T-helper 1 cell treated with Interleukin-12 subunit alpha and Interleukin-12 subunit beta and Interleukin-4 antibody, amounts not matched to agents 30 μg/mL and 1 μg/mL, for 36 hours (primary cell): Measurements from ENCODE around the gene NUAK1.

ENCODE experiments used
- H3K27ac Mint-ChIP-seq: one replicate; pipeline ENCODE4 v1.8.0; 2021; ENCODE audit warnings: mild to moderate bottlenecking, mixed read lengths
- H3K27me3 Mint-ChIP-seq: one replicate; pipeline ENCODE4 v1.8.0; 2021; ENCODE audit warnings: low read depth, mixed read lengths
- H3K36me3 Mint-ChIP-seq: one replicate; pipeline ENCODE4 v1.8.0; 2021; ENCODE audit warnings: low read depth, mixed read lengths
- H3K4me1 Mint-ChIP-seq: one replicate; pipeline ENCODE4 v1.8.0; 2021; ENCODE audit warnings: low read depth, mixed read lengths
- H3K4me3 Mint-ChIP-seq: one replicate; pipeline ENCODE4 v1.8.0; 2021; ENCODE audit warnings: mild to moderate bottlenecking, moderate library complexity, mixed read lengths
- H3K9me3 Mint-ChIP-seq: one replicate; pipeline ENCODE4 v1.8.0; 2021; ENCODE audit warnings: mixed read lengths

Gene NUAK1

DNA sequence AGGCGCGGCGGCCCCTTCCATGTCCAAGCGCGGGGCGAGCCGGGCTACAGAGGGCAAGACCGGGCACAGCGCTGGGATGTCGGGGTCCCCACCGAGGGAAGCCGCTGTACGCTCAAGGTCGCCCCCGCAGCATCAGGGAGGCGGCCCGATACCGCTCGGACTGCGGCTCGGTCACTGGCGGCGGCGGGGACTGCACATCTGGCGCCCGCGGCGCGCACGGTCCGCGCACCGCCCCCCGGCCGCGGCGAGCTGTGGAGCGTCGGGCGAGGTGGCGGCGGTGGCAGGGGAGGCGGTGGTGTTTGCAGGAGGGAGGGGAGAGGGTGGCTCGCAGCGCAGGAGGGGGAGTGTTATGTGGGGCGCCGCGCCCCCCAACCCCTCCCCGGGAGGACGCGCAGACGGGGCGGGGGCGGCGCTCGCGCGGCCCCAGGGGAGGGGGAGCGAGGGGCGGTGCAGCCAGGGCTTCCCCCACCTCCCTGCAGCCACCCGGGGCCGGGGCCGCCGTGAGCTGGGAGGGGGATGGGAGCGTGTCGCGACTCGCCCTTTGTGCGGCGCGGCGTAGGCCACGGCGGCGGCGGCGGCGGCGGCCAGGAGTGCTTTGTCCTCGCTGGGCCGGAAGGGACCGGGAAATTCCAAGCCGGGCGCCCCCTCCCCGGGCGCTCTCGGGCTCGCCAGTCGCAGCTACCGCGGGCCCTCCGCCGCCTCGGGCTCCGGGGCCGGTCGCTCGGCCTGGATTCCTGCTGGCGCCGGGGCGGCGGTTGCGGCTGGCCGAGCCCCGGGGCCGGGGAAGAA, at the start of gene NUAK1:
TSS of gene NUAK1 (minus strand) at position 322 of the 789 bp plus-strand sequence. CDS start at position 21, 301 bp downstream.
- Mint-ChIP-seq H3K27me3 (peaks cover 68% of the 10 kb centered on the region), H3K9me3 (no peaks in the 10 kb centered on the region), H3K4me1 (peaks cover 6% of the 10 kb centered on the region), H3K27ac (peak within 1 kb of the TSS; percentile 63), H3K36me3 (peaks cover 2% of the 10 kb centered on the region), H3K4me3 (peak within 1 kb of the TSS; percentile 59)

DNA sequence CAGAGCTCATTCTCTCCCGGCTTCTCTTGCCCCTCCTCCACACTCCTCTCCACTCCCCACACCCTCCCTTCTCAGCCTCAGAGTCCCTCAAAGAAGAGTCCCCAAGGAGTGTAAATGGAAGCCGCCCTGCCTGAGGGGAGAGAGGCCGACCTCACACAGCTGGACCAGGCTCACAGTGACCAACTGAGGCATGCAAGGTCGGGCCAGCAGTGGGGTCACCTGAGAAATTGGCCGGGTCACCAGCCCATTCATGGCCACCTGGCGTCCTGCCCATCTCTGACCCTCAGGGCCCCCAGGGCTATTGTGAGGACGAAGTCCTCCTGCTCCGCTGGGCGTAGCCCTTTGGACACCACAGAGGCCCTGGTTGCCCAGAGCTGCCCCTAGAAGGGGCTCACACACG, 49.5 kb upstream of the NUAK1 start:
- Mint-ChIP-seq H3K36me3 (no peaks in the 10 kb centered on the region), H3K27me3 (no peaks in the 10 kb centered on the region), H3K27ac (no peak overlapping the region), H3K9me3 (no peaks in the 10 kb centered on the region), H3K4me3 (no peak overlapping the region), H3K4me1 (no peaks in the 10 kb centered on the region)

DNA sequence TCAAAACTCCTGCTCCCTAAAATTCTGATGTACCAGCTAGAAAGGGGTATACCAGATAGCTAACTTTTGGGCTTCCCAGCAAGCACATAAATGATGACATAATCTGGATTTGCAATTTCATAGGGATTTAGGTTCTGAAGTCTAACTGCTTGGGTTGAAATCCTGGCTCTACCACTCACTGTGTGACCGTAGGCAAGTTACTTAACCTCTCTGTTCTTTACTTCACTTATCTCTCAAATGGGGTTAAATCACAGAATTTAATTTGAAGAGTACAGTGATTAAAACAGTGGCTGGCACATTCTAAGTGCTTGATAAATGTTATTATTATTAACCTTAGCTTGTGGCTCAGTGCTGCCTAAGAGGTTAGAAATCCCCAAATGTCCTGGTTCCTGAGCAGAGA, 49.1 kb upstream of the NUAK1 start:
- no peaks in the 10 kb centered on the region for H3K4me1 Mint-ChIP-seq
- H3K36me3 Mint-ChIP-seq = no peaks in the 10 kb centered on the region
- no peak overlapping the region for H3K4me3 Mint-ChIP-seq
- H3K9me3 Mint-ChIP-seq = no peaks in the 10 kb centered on the region
- no peaks in the 10 kb centered on the region for H3K27me3 Mint-ChIP-seq
- H3K27ac Mint-ChIP-seq = no peak overlapping the region

DNA sequence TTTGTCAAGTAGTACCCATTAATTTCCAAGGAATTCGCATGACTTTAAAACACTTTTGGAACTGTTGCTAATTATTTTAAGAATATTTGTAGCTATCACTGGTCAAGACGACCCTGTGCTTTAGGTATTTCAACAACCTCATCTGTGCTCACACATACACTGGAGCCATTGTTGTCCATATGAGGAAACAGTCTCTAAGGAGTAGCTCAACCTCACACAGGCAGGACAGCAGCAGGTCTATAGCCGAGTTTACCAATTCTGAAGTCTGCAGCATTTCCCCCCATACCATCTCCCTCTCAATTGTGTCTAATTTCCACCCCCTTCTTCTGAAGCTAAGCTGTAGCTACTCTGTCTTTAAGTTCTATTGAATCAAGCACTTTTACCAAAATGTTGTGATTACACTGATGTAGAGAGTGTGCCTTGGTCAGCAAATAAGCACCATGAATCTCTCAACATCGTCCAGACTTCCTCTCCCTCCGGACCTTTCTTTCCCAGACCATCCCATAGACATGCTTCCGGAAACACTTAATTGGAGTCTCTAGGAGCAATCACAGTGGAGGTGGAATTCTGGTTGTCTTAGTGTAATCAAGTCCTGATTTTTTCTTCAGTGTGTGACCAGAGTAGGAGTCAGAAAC, 48.5 kb upstream of the NUAK1 start:
- no peaks in the 10 kb centered on the region for H3K36me3 Mint-ChIP-seq
- no peaks in the 10 kb centered on the region for H3K4me1 Mint-ChIP-seq
- peaks cover under 1% of the 10 kb centered on the region for H3K27me3 Mint-ChIP-seq
- H3K4me3 Mint-ChIP-seq = no peak overlapping the region
- H3K9me3 Mint-ChIP-seq = no peaks in the 10 kb centered on the region
- no peak overlapping the region for H3K27ac Mint-ChIP-seq

DNA sequence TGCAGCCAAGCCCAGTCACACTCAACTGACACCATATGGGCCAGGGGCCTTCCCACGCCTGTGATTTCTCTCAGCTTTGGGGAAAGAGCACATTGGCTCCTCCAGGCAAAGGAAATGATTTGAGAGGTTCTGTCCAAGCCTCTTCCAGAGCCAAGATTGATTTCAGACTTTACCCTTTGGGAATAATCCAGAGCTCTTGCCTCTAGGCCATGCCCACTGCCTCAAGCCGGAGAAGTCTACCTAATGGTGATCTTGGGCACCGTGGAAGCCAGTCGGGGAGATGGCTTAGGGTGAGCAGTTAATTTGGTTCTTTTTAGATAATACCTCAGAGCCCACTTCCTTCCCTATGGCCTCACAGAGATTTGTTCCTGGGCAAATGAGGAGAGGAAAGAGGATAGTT, 45.0 kb upstream of the NUAK1 start:
- peaks cover 4% of the 10 kb centered on the region for H3K27me3 Mint-ChIP-seq
- no peaks in the 10 kb centered on the region for H3K36me3 Mint-ChIP-seq
- no peak overlapping the region for H3K4me3 Mint-ChIP-seq
- no peaks in the 10 kb centered on the region for H3K4me1 Mint-ChIP-seq
- H3K27ac Mint-ChIP-seq = no peak overlapping the region
- H3K9me3 Mint-ChIP-seq = no peaks in the 10 kb centered on the region

DNA sequence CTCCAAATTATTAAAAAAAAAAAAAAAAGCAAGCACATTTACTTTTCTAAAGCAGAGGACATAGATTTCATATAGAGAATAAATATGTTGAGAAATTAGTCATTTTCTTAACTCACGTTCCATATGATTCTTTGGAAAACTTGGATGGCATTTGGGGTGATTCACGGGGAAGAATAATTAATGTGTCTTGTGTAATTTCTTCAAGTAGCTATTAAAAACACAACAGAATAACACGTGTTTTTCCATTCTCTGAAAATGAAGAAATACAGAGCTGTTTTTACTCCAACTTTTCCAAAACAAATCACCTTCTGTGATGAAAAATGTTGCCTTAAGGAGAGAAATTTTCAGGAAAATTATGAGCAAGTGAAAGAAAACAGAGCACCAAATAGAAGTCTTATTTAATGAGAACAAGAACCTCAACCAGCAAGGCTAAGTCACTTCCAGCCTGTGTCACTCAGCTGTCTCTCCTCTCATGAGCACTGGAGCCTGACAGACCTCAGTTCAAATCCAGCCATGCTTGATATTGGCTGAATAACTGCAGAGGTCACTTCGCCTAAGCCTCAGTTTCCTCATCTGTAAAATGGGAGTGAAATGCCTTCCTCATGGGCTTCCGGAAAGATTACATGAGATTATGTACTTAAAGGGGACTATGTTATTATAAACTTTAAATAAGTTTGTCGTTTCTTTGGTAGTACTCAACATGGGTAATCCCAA, 42.8 kb upstream of the NUAK1 start:
- H3K9me3 Mint-ChIP-seq = no peaks in the 10 kb centered on the region
- no peak overlapping the region for H3K4me3 Mint-ChIP-seq
- H3K27me3 Mint-ChIP-seq = peaks cover 4% of the 10 kb centered on the region
- no peaks in the 10 kb centered on the region for H3K36me3 Mint-ChIP-seq
- no peaks in the 10 kb centered on the region for H3K4me1 Mint-ChIP-seq
- no peak overlapping the region for H3K27ac Mint-ChIP-seq

DNA sequence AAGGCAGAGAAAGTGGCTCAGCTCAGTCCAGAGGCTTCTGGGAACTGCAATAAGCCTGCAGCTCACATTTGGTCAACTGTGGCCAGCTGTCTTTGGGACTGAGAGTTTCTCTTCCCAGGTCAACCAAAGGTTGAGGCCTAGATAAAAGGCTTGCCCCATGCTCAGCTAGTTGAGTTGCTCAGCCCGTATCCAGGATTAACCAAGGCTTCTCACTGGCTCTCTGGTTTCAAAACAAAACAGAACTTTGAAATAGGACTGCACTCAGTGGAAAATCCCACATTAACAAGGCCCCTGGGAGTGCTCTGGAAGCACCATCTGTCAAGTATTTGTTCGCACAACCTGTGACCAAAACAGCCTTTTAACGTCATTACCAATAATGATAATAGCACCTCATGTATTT, 40.3 kb upstream of the NUAK1 start:
- Mint-ChIP-seq H3K27ac (no peak overlapping the region), H3K4me3 (no peak overlapping the region), H3K27me3 (peaks cover 9% of the 10 kb centered on the region), H3K9me3 (no peaks in the 10 kb centered on the region), H3K36me3 (no peaks in the 10 kb centered on the region), H3K4me1 (no peaks in the 10 kb centered on the region)

DNA sequence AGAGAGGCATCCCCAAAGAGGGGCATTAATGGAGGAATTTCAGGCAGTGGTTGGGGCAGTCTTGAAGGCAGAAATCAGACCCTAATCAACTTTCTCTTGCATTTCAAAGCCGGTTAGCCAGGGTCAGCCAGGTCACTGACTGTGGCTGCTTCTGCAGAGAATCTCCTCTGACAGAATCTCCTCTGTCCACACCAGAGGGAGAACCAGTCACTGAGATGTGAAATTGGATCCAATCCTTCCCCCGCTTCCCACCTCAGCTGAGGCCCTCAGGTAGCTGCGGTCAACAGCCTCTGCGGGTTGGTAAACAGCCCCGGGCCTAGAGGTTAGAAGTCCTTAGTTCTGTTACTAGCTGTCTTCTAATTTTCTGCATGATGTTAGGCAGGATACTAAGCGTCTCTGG, 39.8 kb upstream of the NUAK1 start:
- Mint-ChIP-seq H3K9me3 (no peaks in the 10 kb centered on the region), H3K4me1 (no peaks in the 10 kb centered on the region), H3K36me3 (no peaks in the 10 kb centered on the region), H3K27me3 (peaks cover 9% of the 10 kb centered on the region), H3K27ac (no peak overlapping the region), H3K4me3 (no peak overlapping the region)

DNA sequence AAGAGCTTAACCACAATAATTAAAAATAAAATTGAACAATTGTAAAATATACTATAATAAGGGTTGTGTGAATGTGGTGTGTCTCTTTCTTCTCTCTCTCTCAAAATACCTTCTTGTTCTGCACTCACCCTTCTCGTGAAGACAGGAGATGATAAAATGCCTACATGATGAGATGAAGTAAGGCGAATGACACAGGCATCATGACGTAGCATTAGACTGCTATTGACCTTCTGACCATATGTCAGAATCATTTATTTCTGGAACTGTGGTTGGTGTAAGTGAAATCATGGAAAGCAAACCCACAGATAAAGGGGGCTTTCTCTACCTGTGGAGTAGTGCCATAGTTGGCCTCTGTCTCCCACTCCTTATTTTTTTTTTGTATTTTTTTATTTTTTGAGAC, 37.8 kb upstream of the NUAK1 start:
- Mint-ChIP-seq H3K4me1 (no peaks in the 10 kb centered on the region), H3K27me3 (peaks cover 14% of the 10 kb centered on the region), H3K4me3 (no peak overlapping the region), H3K36me3 (no peaks in the 10 kb centered on the region), H3K27ac (no peak overlapping the region), H3K9me3 (no peaks in the 10 kb centered on the region)

DNA sequence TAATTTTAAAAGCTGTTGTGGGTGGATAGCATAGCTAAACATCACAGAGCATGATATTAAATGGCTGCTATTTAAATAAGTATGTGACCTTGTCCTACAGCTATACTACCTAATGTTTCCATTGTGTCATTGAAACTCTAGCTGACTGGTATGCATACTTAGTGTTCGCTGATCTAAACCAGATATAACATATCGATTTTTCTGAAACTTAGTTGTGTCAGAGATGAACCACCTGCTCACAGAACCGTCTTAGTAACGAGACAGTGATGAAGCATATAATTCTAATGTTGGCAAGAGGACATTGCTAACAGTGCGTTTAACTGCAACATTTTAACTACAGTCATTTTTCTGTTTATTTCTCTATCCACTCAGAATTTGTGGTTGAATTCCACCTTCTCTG, 36.1 kb upstream of the NUAK1 start:
- Mint-ChIP-seq H3K4me1 (no peaks in the 10 kb centered on the region), H3K36me3 (no peaks in the 10 kb centered on the region), H3K4me3 (no peak overlapping the region), H3K27ac (no peak overlapping the region), H3K9me3 (no peaks in the 10 kb centered on the region), H3K27me3 (peaks cover 17% of the 10 kb centered on the region)

DNA sequence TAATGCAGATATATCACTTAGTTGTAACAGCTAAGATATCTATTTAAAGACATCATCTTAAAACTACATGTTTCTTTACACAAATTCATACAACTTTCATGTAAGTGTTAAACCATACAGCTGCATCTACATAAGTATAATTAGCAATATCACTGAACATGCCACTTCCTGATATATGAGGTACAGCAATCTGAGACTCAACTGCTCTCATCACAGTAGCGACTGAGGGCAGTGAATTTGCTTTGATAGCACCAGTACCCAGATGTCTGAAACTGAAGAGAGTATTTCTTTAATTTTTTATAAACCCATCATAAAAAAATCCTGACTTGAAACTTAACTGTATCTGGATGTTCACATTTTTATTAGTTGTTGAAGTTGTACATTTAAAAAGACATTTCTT, 34.7 kb upstream of the NUAK1 start:
- no peak overlapping the region for H3K4me3 Mint-ChIP-seq
- H3K4me1 Mint-ChIP-seq = no peaks in the 10 kb centered on the region
- H3K27me3 Mint-ChIP-seq = peaks cover 17% of the 10 kb centered on the region
- no peak overlapping the region for H3K27ac Mint-ChIP-seq
- no peaks in the 10 kb centered on the region for H3K36me3 Mint-ChIP-seq
- H3K9me3 Mint-ChIP-seq = peaks cover 4% of the 10 kb centered on the region

DNA sequence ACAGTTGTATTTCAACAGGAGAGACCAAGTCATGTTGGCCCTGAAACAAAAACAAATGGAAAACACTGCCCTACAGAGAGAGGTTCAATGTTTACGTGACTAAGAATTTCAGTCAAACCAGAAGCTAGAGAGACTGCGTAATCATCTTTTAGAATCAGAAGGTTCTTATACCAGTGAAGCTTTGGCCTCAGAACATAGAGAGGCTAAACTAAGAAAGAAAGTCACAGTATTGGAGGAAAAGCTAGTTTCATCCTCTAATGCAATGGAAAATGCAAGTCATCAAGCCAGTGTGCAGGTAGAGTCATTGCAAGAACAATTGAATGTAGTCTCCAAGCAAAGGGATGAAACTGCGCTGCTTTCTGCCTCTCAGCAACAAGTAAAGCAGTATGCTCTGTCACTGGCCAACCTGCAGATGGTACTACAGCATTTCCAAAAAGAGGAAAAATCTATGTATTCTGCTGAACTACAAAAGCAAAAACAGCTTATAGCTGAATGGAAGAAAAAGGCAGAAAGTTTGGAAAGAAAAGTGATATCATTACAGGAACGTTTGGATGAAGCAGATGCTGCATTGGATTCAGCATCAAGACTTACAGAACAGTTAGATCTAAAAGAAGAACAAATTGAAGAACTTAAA, 32.5 kb upstream of the NUAK1 start:
- H3K4me3 Mint-ChIP-seq = no peak overlapping the region
- no peaks in the 10 kb centered on the region for H3K4me1 Mint-ChIP-seq
- H3K27me3 Mint-ChIP-seq = peaks cover 30% of the 10 kb centered on the region
- no peak overlapping the region for H3K27ac Mint-ChIP-seq
- H3K9me3 Mint-ChIP-seq = peaks cover 9% of the 10 kb centered on the region
- no peaks in the 10 kb centered on the region for H3K36me3 Mint-ChIP-seq

DNA sequence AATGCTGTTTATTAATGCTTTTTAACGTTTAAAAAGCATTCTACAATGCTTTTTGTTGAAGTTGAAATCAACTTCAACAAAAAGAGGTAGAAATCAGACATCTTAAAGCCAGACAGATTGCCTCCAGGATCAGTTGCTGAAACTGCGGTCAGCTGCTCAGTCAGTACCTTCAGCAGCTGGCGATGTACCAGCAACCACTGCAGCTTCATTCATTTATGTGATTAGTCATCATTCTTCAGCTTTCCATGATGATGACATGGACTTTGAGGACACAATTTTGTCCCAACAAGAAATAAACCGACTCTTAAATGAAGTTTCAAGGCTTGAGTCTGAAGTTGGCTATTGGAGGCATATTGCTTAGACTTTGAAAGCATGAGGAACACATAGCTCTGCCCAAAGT, 31.5 kb upstream of the NUAK1 start:
- no peaks in the 10 kb centered on the region for H3K36me3 Mint-ChIP-seq
- peaks cover 30% of the 10 kb centered on the region for H3K27me3 Mint-ChIP-seq
- H3K4me3 Mint-ChIP-seq = no peak overlapping the region
- H3K9me3 Mint-ChIP-seq = peaks cover 9% of the 10 kb centered on the region
- no peak overlapping the region for H3K27ac Mint-ChIP-seq
- no peaks in the 10 kb centered on the region for H3K4me1 Mint-ChIP-seq

DNA sequence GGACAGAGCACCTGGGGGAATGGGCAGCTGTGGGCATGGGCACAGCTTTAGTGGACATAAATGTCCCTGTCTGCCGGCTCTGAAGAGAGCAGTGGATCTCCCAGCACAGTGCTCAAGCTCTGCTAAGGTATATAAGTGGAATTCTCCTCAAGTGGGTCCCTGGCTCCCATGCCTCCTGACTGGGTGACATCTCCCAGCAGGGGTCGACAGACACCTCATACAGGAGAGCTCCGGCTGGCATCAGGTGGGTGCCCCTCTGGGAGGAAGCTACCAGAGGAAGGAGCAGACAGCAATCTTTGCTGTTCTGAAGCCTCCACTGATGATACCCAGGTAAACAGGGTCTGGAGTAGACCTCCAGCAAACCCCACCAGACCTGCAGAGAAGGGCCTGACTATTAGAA, 25.0 kb upstream of the NUAK1 start:
- no peaks in the 10 kb centered on the region for H3K36me3 Mint-ChIP-seq
- no peak overlapping the region for H3K4me3 Mint-ChIP-seq

More for the DNA sequence above, 25.0 kb upstream of the NUAK1 start:
- peaks cover 13% of the 10 kb centered on the region for H3K27me3 Mint-ChIP-seq
- H3K4me1 Mint-ChIP-seq = no peaks in the 10 kb centered on the region
- no peak overlapping the region for H3K27ac Mint-ChIP-seq
- H3K9me3 Mint-ChIP-seq = peaks cover 8% of the 10 kb centered on the region
